Endodermal cell (in vitro differentiated cells): ENCODE measurements around the gene RAB24. TPM values are rescaled to one million over a fixed set of nuclear protein-coding genes. Genes with fewer than 3 reads are reported as not detected.

ENCODE experiments used
- DNase-seq: peaks from one replicate; pipeline ENCODE4 v3.0.0-alpha.2; 2017
- H3K27ac ChIP-seq: 2 replicates; pipeline ENCODE4 v1.5.1; 2013; ENCODE audit warnings: mild to moderate bottlenecking, low read depth, low read length, moderate library complexity
- H3K27me3 ChIP-seq: 2 replicates; pipeline ENCODE4 v1.6.1; 2013; ENCODE audit warnings: mild to moderate bottlenecking, low read length, moderate library complexity; ENCODE audit not compliant: insufficient read depth, control insufficient read depth, poor library complexity, severe bottlenecking
- H3K36me3 ChIP-seq: 2 replicates; pipeline ENCODE4 v1.7.0; 2013; ENCODE audit warnings: mild to moderate bottlenecking, low read length, moderate library complexity; ENCODE audit not compliant: control insufficient read depth, insufficient read depth
- H3K4me1 ChIP-seq: one replicate; pipeline ENCODE4 v1.7.0; 2013; ENCODE audit warnings: low read length; ENCODE audit not compliant: control insufficient read depth, insufficient read depth
- H3K4me3 ChIP-seq: 2 replicates; pipeline ENCODE4 v1.5.1; 2013; ENCODE audit warnings: mild to moderate bottlenecking, low read length, moderate library complexity
- H3K9ac ChIP-seq: 2 replicates; pipeline ENCODE4 v1.6.1; 2013; ENCODE audit warnings: mild to moderate bottlenecking, low read length, moderate library complexity; ENCODE audit not compliant: poor library complexity, severe bottlenecking; ENCODE audit errors: extremely low read depth
- H3K9me3 ChIP-seq: 2 replicates; pipeline ENCODE4 v1.6.1; 2013; ENCODE audit warnings: mild to moderate bottlenecking, low read length, moderate library complexity; ENCODE audit not compliant: control insufficient read depth
- H3K27ac Mint-ChIP-seq: 2 replicates; pipeline ENCODE4 v1.8.0; 2020; ENCODE audit warnings: mixed read lengths
- H3K27me3 Mint-ChIP-seq: 2 replicates; pipeline ENCODE4 v1.8.0; 2021; ENCODE audit warnings: mild to moderate bottlenecking, mixed read lengths; ENCODE audit not compliant: insufficient read depth
- H3K36me3 Mint-ChIP-seq: 2 replicates; pipeline ENCODE4 v1.8.0; 2020; ENCODE audit warnings: low read depth, mixed read lengths
- H3K4me1 Mint-ChIP-seq: 2 replicates; pipeline ENCODE4 v1.8.0; 2020; ENCODE audit warnings: mixed read lengths
- H3K4me3 Mint-ChIP-seq: 2 replicates; pipeline ENCODE4 v1.8.0; 2020; ENCODE audit warnings: mild to moderate bottlenecking, moderate library complexity, mixed read lengths
- H3K9me3 Mint-ChIP-seq: 2 replicates; pipeline ENCODE4 v1.8.0; 2020; ENCODE audit warnings: mild to moderate bottlenecking, mixed read lengths
- CTCF ChIP-seq: fragments of 200-600 bp; sonication (generic); conservative IDR thresholded peaks from 2 replicates; pipeline ENCODE4 v1.5.0; 2021; ENCODE audit warnings: antibody characterized with exemption, mild to moderate bottlenecking
- WGBS, 2 experiments: methylation state at CpG; one replicate each; pipeline versions ENCODE4 v1.1.5 to v1.1.7; 2013; ENCODE audit warnings: missing lambda C conversion rate in 2 of 2, mixed read lengths in 1 of 2; ENCODE audit not compliant: insufficient coverage in 1 of 2, insufficient read length in 1 of 2; 5-methylcytosine and 5-hydroxymethylcytosine counted together
- total RNA-seq, 2 donors: library from RNA; stranded (reverse); fragmentation: NEBNext Ultra II Directional in 1 of 2; extraction: Animal tissue kit (Norgen Biotek cat#: 25700) in 1 of 2; gene quantifications; 2 replicates in 1 of 2; 3 replicates in 1 of 2; pipeline ENCODE4 v1.2.1, GENCODE V29; 2021

Gene RAB24
- total RNA-seq, 2 donors from 2014 or later = 13.8 to 25.1 TPM

- no peak for DNase-seq
- H3K4me3 ChIP-seq = no peak overlapping the region
- no peak overlapping the region for H3K27ac Mint-ChIP-seq
- H3K36me3 ChIP-seq = peaks cover 37% of the 10 kb centered on the region
- no peak overlapping the region for H3K27ac ChIP-seq
- H3K27me3 Mint-ChIP-seq = no peaks in the 10 kb centered on the region
- peaks cover 71% of the 10 kb centered on the region for H3K36me3 Mint-ChIP-seq
- H3K4me1 Mint-ChIP-seq = peaks cover 2% of the 10 kb centered on the region
- no peaks in the 10 kb centered on the region for H3K4me1 ChIP-seq
- no peak for TF ChIP-seq CTCF
- H3K27me3 ChIP-seq = no peaks in the 10 kb centered on the region
- no peaks in the 10 kb centered on the region for H3K9me3 ChIP-seq
- H3K4me3 Mint-ChIP-seq = no peak overlapping the region
- WGBS, 2 experiments = 93 to 94% methylated on average over 10 to 27 of the region's 27 CpGs
- no peak overlapping the region for H3K9ac ChIP-seq
- no peaks in the 10 kb centered on the region for H3K9me3 Mint-ChIP-seq
Observed at GRCh38 chr5:177330991-177331842, 27.7 kb upstream of the RAB24 start.

- no peak overlapping the region for H3K4me3 ChIP-seq
- H3K27me3 ChIP-seq = no peaks in the 10 kb centered on the region
- H3K36me3 ChIP-seq = peaks cover 31% of the 10 kb centered on the region
- H3K27ac ChIP-seq = no peak overlapping the region
- WGBS, 2 experiments = 94 to 98% methylated on average over 6 of the region's 6 CpGs
- no peak for DNase-seq
- no peaks in the 10 kb centered on the region for H3K4me1 ChIP-seq
- Mint-ChIP-seq H3K9me3 (no peaks in the 10 kb centered on the region), H3K36me3 (peaks cover 62% of the 10 kb centered on the region), H3K27ac (no peak overlapping the region), H3K4me1 (peaks cover 9% of the 10 kb centered on the region), H3K4me3 (no peak overlapping the region), H3K27me3 (no peaks in the 10 kb centered on the region)
- no peak for TF ChIP-seq CTCF
- no peak overlapping the region for H3K9ac ChIP-seq
- no peaks in the 10 kb centered on the region for H3K9me3 ChIP-seq
Observed at GRCh38 chr5:177329883-177330282, 26.4 kb upstream of the RAB24 start.

GRCh38 chr5:177328545-177329231 lies 25.2 kb upstream of the RAB24 start:
- H3K27me3 Mint-ChIP-seq = no peaks in the 10 kb centered on the region

More at GRCh38 chr5:177328545-177329231, 25.2 kb upstream of the RAB24 start:
- Mint-ChIP-seq H3K4me1 (peaks cover 9% of the 10 kb centered on the region), H3K27ac (no peak overlapping the region), H3K36me3 (peaks cover 55% of the 10 kb centered on the region), H3K4me3 (no peak overlapping the region), H3K9me3 (no peaks in the 10 kb centered on the region)
- WGBS, 2 experiments = 88 to 90% methylated on average over 7 to 19 of the region's 19 CpGs
- DNase-seq = no peak
- H3K4me3 ChIP-seq = no peak overlapping the region
- H3K9me3 ChIP-seq = no peaks in the 10 kb centered on the region
- no peak overlapping the region for H3K9ac ChIP-seq
- peaks cover 25% of the 10 kb centered on the region for H3K36me3 ChIP-seq
- no peak for TF ChIP-seq CTCF
- no peaks in the 10 kb centered on the region for H3K4me1 ChIP-seq
- H3K27me3 ChIP-seq = no peaks in the 10 kb centered on the region
- H3K27ac ChIP-seq = no peak overlapping the region
